ENCODE measurements around the gene CCDC57.

CCDC57 gene

DNA sequence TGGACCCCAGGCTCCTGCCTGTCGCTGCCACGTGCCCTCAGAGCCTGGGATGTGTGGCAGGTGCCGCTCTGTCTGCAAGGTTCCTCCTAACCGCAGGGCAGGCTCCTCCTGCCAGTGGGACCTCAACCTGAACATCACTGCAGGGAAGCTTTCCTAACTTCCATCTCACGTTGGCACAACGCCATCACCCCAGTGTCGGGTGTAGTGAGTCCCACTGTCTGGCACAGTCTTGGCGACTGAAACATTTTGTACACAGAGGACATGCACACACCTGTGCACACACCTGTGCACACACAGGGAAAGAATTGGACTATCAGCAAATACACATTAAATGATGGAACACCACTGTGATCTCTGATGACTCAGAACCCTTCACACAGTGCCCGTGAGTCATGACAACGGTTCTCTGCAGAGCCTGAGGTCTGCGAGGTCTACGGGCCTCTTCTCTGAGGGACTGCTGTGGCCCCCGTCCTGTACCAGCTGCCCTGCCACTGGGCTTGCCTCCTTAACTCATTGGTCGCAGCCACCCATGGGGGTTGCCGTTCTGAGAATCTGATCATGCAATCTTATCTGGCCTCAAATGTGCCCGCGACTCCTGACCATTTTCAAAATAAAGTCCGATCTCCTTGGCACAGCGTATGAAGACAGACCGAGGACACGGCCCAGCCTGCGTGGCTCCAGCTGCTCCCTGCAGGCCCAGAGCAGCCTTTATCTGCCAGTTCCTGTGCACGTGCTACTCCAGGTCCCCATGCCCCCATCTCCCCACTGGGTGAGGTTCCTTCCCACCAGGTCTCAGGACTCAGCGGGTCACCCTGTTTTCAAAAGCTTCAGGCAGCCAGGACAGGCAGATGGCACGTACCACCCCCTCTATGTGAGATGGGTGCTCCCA lies 7.6 kb downstream of the CCDC57 start:
- TF ChIP-seq, protein P1, sequence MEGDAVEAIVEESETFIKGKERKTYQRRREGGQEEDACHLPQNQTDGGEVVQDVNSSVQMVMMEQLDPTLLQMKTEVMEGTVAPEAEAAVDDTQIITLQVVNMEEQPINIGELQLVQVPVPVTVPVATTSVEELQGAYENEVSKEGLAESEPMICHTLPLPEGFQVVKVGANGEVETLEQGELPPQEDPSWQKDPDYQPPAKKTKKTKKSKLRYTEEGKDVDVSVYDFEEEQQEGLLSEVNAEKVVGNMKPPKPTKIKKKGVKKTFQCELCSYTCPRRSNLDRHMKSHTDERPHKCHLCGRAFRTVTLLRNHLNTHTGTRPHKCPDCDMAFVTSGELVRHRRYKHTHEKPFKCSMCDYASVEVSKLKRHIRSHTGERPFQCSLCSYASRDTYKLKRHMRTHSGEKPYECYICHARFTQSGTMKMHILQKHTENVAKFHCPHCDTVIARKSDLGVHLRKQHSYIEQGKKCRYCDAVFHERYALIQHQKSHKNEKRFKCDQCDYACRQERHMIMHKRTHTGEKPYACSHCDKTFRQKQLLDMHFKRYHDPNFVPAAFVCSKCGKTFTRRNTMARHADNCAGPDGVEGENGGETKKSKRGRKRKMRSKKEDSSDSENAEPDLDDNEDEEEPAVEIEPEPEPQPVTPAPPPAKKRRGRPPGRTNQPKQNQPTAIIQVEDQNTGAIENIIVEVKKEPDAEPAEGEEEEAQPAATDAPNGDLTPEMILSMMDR (IDR thresholded peaks at IDR 0.05; ENCODE audit: low read depth, low read length): no peak
- no peak overlapping the region for H3K4me3 ChIP-seq (ENCODE audit: low read depth, low read length)

DNA sequence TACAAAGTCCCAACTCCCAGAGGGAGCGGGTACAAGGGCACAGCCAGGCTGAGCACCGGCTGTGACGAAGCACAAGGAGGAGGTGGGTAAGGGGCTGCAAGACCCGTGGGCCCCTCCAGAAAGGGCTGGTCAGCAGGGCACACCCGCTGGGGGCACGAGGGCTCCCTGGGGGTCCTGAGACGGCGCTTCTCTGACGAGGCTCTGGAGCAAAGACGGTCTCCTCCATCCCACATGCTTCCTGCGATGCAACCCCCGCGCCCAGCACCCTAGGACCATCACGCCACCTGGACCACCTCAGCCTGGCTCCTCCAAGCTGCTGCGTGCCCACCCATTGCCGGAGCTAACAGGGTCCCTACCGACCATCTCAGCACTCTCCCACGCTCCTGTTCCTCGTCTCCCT lies 8.7 kb downstream of the CCDC57 start:
- TF ChIP-seq, protein P1 (IDR thresholded peaks at IDR 0.05; ENCODE audit: low read depth, low read length): no peak
- no peak overlapping the region for H3K4me3 ChIP-seq (ENCODE audit: low read depth, low read length)

DNA sequence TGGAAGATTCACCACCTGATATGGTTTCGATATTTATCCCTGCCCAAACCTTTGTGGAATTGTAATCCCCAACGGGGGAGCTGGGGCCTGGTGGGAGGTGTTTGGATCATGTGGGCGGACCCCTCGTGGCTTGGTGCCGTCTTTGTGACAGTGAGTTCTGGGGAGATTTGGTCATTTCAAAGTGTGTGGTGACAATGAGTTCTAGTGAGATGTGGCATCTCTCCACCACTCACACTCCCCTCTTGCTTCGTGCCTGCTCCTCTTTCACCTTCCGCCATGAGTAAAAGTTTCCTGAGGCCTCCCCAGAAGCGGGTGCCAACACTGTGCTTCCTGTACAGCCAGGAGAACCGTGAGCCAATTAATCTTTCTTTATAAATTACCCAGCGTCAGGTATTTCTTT lies 9.7 kb downstream of the CCDC57 start:
- no peak overlapping the region for H3K4me3 ChIP-seq (ENCODE audit: low read depth, low read length)
- TF ChIP-seq, protein P1 (IDR thresholded peaks at IDR 0.05; ENCODE audit: low read depth, low read length): no peak

DNA sequence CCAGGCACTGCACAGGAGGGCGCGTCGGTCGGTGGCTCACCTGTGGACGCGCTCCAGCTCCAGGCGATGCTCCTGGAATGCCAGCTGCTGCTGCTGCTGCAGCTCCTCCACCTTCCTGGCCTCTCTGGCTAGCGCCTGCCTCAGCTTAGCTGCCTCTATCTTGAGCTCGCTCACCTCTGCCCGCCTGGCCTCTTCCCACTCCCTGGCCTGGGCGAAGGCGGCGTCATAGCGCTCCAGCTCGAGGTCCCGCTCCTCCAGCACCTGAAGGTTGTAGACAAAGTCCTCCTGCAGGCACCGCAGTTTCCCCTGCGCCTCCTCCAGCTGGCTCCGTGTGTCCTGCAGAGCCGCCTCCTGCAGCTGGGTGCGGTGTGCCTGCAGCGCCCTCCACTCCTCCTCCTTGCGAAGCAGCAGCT lies 11.1 kb downstream of the CCDC57 start:
- TF ChIP-seq, protein P1 (IDR thresholded peaks at IDR 0.05; ENCODE audit: low read depth, low read length): no peak
- H3K4me3 ChIP-seq (ENCODE audit: low read depth, low read length): no peak overlapping the region

DNA sequence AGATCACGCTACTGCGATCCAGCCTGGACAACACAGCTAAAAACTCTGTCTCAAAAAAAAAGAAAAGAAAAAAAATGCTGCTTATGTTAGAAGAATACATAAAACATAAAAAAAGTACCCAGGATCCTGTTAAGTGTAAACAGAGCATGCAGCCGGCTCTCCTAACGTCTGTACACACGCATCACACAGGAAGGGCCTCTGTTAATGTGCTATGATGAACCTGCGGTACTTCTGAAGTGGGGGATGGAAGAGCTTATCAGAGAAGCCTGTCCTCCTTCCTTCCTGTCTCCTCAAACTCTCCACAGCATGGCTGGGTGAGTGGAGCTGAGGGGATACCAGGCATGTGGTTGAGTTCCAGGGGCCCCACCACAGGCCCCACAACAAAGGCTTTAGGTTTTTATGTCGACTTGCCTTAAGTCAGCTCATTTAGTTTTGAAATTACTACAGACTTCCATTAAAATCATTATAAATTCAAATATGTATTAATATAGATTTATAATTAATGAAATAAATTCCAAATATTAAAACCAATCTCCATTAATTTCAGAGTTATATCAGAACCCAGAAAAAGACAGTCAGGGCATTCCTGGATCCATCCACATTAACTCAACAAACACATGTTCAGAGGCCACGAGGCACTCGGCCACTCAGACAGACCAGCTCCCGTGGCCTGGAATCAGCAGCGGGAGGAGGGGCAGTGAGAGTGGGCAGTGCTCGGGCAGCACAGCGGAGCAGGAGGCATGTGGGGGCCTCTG lies 11.7 kb downstream of the CCDC57 start:
- no peak overlapping the region for H3K4me3 ChIP-seq (ENCODE audit: low read depth, low read length)
- TF ChIP-seq, protein P1 (IDR thresholded peaks at IDR 0.05; ENCODE audit: low read depth, low read length): no peak

DNA sequence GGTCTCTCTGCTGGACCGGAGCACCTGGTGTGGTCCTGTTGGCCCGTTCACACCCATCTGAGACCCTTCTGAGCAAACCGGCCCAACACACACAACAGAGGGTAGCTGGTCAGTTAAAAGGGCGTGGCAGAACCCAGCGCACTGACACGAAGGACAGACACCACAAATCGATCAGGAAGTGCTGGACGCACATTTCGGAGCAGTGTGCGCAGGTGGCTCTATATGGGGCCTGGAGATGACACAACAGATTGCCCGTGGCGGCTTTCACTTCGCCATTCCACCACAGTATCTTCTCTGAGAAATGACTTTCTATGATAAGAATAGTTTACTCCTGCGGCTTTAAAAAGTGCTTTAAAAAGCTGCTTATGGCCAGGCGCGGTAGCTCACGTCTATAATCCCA lies 12.5 kb downstream of the CCDC57 start:
- TF ChIP-seq, protein P1 (IDR thresholded peaks at IDR 0.05; ENCODE audit: low read depth, low read length): no peak

DNA sequence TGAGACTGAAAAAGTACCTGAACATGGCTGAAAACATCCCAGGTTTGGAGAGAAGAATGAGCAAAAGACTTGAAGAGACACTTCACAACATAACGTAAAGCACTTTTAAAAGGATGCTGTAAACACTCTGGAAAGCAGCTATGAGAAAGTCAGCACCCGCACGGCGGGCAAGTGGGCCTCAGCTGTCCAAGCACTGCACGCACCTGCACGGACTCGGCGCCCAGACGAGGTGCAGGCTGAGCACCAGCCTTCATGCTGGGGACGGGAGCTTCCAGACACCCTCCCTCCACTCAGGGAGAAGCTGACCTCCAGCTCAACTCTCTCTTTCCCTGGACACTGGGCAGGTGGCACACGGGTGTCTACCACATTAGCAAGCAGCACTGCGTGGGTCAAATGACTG lies 13.1 kb downstream of the CCDC57 start:
- H3K4me3 ChIP-seq (ENCODE audit: low read depth, low read length): no peak overlapping the region
- TF ChIP-seq, protein P1 (IDR thresholded peaks at IDR 0.05; ENCODE audit: low read depth, low read length): no peak

More for the DNA sequence above, 12.5 kb downstream of the CCDC57 start:
- H3K4me3 ChIP-seq (ENCODE audit: low read depth, low read length): no peak overlapping the region

All from WI38 (cell line).